OCI-LY1 (cell line): Measurements from ENCODE around the gene P2RX4.

Experiments used
- EZH2 ChIP-seq: fragments of 200-600 bp; sonication (generic), shearing (Covaris generic); IDR thresholded peaks from 2 replicates; pipeline ENCODE4 v1.8.0; 2017; ENCODE audit warnings: borderline replicate concordance, mixed run types, mild to moderate bottlenecking, antibody characterized with exemption, low read length, moderate library complexity, mixed read lengths
- TF ChIP-seq, protein P1 (sequence below): fragments of 200-600 bp; sonication (generic), shearing (Covaris generic); IDR thresholded peaks from 2 replicates; pipeline ENCODE4 v1.5.1; 2017; ENCODE audit warnings: mild to moderate bottlenecking, antibody characterized with exemption, low read length, moderate library complexity, mixed read lengths

DNA sequence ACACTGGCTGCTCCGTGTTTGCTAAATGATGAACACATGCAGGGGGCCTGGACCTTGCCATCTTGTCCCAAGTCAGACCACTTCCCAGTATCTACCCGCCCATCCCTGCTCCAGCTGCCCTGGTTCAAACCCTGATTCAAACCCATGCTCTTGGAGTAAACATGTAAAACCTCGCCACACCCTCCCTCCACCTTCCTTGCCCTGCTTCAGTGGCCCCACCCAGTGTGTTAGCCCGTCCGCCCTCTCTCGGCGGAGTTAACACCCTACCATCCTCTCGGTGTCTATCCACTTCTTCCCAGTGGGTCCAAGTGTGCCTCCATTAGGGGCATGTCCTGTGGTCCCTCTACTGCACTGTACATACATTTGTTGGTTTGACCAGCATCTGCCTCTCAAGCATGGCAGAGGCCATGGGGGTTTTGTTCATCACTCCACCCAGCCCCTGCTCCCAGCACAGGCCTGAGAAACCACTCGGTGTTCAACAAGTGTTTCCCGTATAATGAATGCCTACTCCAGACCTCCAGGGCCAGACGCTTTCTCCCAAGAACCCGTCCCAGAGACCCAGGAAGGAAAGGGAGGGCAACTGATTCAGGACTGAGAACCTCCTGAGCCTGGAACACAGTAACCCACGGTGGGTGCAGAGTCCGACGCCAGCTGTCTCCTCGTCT is 37.1 kb downstream of the P2RX4 start:
- TF ChIP-seq, protein P1, sequence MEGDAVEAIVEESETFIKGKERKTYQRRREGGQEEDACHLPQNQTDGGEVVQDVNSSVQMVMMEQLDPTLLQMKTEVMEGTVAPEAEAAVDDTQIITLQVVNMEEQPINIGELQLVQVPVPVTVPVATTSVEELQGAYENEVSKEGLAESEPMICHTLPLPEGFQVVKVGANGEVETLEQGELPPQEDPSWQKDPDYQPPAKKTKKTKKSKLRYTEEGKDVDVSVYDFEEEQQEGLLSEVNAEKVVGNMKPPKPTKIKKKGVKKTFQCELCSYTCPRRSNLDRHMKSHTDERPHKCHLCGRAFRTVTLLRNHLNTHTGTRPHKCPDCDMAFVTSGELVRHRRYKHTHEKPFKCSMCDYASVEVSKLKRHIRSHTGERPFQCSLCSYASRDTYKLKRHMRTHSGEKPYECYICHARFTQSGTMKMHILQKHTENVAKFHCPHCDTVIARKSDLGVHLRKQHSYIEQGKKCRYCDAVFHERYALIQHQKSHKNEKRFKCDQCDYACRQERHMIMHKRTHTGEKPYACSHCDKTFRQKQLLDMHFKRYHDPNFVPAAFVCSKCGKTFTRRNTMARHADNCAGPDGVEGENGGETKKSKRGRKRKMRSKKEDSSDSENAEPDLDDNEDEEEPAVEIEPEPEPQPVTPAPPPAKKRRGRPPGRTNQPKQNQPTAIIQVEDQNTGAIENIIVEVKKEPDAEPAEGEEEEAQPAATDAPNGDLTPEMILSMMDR: no peak
- TF ChIP-seq EZH2: no peak
